CD14-positive monocyte (primary cell): ENCODE results near the gene CIBAR2. TPM values are rescaled to one million over a fixed set of nuclear protein-coding genes. Genes with fewer than 3 reads are reported as not detected.

ENCODE experiments used
- DNase-seq, 3 donors: peaks; one replicate each; pipeline ENCODE4 v3.0.0-alpha.2; 2011 to 2022
- H2AFZ ChIP-seq: 2 replicates; pipeline ENCODE4 v1.6.0; 2012; ENCODE audit warnings: mild to moderate bottlenecking, low read depth, low read length, inconsistent platforms; ENCODE audit not compliant: insufficient read depth, poor library complexity, severe bottlenecking
- H3K27ac ChIP-seq, 2 donors: 1 replicate in 1 of 2; 2 replicates in 1 of 2; pipeline ENCODE4 v1.5.1; 2012 to 2013; ENCODE audit warnings: low read length in 2 of 2, control low read depth in 1 of 2, inconsistent platforms in 1 of 2, low read depth in 1 of 2, mild to moderate bottlenecking in 1 of 2
- H3K27me3 ChIP-seq, 2 donors: one replicate each; pipeline versions ENCODE4 v1.6.0 to v1.6.1; 2011 to 2013; ENCODE audit warnings: low read length in 2 of 2; ENCODE audit not compliant: control insufficient read depth in 2 of 2, insufficient read depth in 2 of 2
- H3K36me3 ChIP-seq, 2 donors: replicated peaks in 1 of 2; 1 replicate in 1 of 2; 2 replicates in 1 of 2; pipeline versions ENCODE4 v1.5.1 to v1.6.1; 2012 to 2013; ENCODE audit warnings: low read length in 2 of 2, control low read depth in 1 of 2, inconsistent platforms in 1 of 2, mild to moderate bottlenecking in 1 of 2; ENCODE audit not compliant: insufficient read depth in 2 of 2, control insufficient read depth in 1 of 2
- H3K4me1 ChIP-seq, 2 donors: 1 replicate in 1 of 2; 2 replicates in 1 of 2; pipeline versions ENCODE4 v1.5.1 to v1.6.1; 2012 to 2013; ENCODE audit warnings: low read length in 2 of 2, control low read depth in 1 of 2, inconsistent platforms in 1 of 2, mild to moderate bottlenecking in 1 of 2, moderate library complexity in 1 of 2; ENCODE audit not compliant: insufficient read depth in 2 of 2, control insufficient read depth in 1 of 2
- H3K4me2 ChIP-seq: replicated peaks from 2 replicates; pipeline ENCODE3; 2012; ENCODE audit warnings: low read length, moderate library complexity, mild to moderate bottlenecking; ENCODE audit not compliant: poor library complexity, severe bottlenecking; ENCODE audit errors: extremely low read depth
- H3K4me3 ChIP-seq, 3 experiments: fragments of 200-600 bp in 1 of 3; sonication (generic) in 1 of 3; replicated peaks in 1 of 3; 1 replicate in 2 of 3; 2 replicates in 1 of 3; pipeline ENCODE4 v1.5.1; 2011 to 2013; ENCODE audit warnings: low read length in 3 of 3, mild to moderate bottlenecking in 3 of 3, control low read depth in 2 of 3, low read depth in 2 of 3, inconsistent platforms in 1 of 3, moderate library complexity in 1 of 3
- H3K79me2 ChIP-seq: 2 replicates; pipeline ENCODE4 v1.6.0; 2012; ENCODE audit warnings: mild to moderate bottlenecking, control low read depth, inconsistent platforms, low read length, moderate library complexity; ENCODE audit not compliant: insufficient read depth
- H3K9ac ChIP-seq: 2 replicates; pipeline ENCODE4 v1.6.0; 2017; ENCODE audit warnings: low read length, mild to moderate bottlenecking; ENCODE audit not compliant: insufficient read depth, poor library complexity, severe bottlenecking
- H3K9me3 ChIP-seq, 2 donors: replicated peaks in 1 of 2; 1 replicate in 1 of 2; 2 replicates in 1 of 2; pipeline versions ENCODE4 v1.5.1 to v1.6.1; 2012 to 2013; ENCODE audit warnings: low read length in 2 of 2, control low read depth in 1 of 2; ENCODE audit not compliant: control insufficient read depth in 1 of 2, insufficient read depth in 1 of 2
- H4K20me1 ChIP-seq: 2 replicates; pipeline ENCODE4 v1.6.0; 2012; ENCODE audit warnings: mild to moderate bottlenecking, low read length, control low read depth, moderate library complexity; ENCODE audit not compliant: insufficient read depth
- H3K27ac Mint-ChIP-seq, 7 donors: one replicate each; pipeline ENCODE4 v1.8.0; 2020; ENCODE audit warnings: mild to moderate bottlenecking in 7 of 7, mixed read lengths in 7 of 7, moderate library complexity in 6 of 7, inconsistent platforms in 2 of 7
- H3K27me3 Mint-ChIP-seq, 3 donors: one replicate each; pipeline ENCODE4 v1.8.0; 2021 to 2022; ENCODE audit warnings: low read depth in 3 of 3, mild to moderate bottlenecking in 3 of 3, mixed read lengths in 3 of 3, moderate library complexity in 3 of 3, inconsistent platforms in 1 of 3
- H3K36me3 Mint-ChIP-seq, 2 donors: one replicate each; pipeline ENCODE4 v1.8.0; 2020; ENCODE audit warnings: mixed read lengths in 2 of 2, inconsistent platforms in 1 of 2, mild to moderate bottlenecking in 1 of 2
- H3K4me1 Mint-ChIP-seq: one replicate; pipeline ENCODE4 v1.8.0; 2020; ENCODE audit warnings: mild to moderate bottlenecking, mixed read lengths
- H3K4me3 Mint-ChIP-seq, 2 donors: one replicate each; pipeline ENCODE4 v1.8.0; 2020; ENCODE audit warnings: mild to moderate bottlenecking in 2 of 2, mixed read lengths in 2 of 2, moderate library complexity in 1 of 2
- H3K9me3 Mint-ChIP-seq, 7 donors: one replicate each; pipeline ENCODE4 v1.8.0; 2020 to 2022; ENCODE audit warnings: mixed read lengths in 7 of 7, mild to moderate bottlenecking in 6 of 7, moderate library complexity in 6 of 7, inconsistent platforms in 2 of 7
- whole genome bisulfite sequencing: methylation state at CpG from one replicate; pipeline ENCODE4 v1.1.5; 2013; ENCODE audit warnings: missing lambda C conversion rate; ENCODE audit not compliant: insufficient coverage; 5-methylcytosine and 5-hydroxymethylcytosine counted together
- intact Hi-C, 2 donors: fragments of 100-400 bp; cut with micrococcal nuclease; formaldehyde crosslinking; loops; one replicate each; pipeline versions ENCODE4 v1.15.0 to v1.15.1; 2023
- polyA plus RNA-seq, 3 donors: library from polyadenylated mRNA; depleted of rRNA in 1 of 3; unstranded in 2 of 3; stranded (reverse) in 1 of 3; fragments of 300-500 nt in 2 of 3; fragments of >200 nt in 1 of 3; fragmentation: Illumina TruSeq in 2 of 3; gene quantifications; 1 replicate in 2 of 3; 2 replicates in 1 of 3; pipeline ENCODE4 v1.2.3, GENCODE V29; 2012 to 2021
- TF ChIP-seq, protein P1 (sequence below): fragments of 200-600 bp; IDR thresholded peaks from one replicate; pipeline ENCODE4 v1.8.0; 2022; ENCODE audit warnings: antibody characterized with exemption, mild to moderate bottlenecking

Gene CIBAR2
- polyA plus RNA-seq, 3 donors = not detected

GRCh38 chr16:85067426-85067825 lies 44.8 kb downstream of the CIBAR2 start:
- Histone ChIP-seq H2AFZ (no peak overlapping the region), H3K9ac (no peak overlapping the region), H3K4me2 (no peak overlapping the region), H4K20me1 (peaks cover 67% of the 10 kb centered on the region), H3K4me1 (peaks cover 18 to 30% of the 10 kb centered on the region in 2 donors), H3K36me3 (peaks cover 69 to 85% of the 10 kb centered on the region in 2 donors), H3K27ac (no peak overlapping the region), H3K4me3 (no peak overlapping the region), H3K79me2 (peaks cover 55% of the 10 kb centered on the region), H3K27me3 (no peaks in the 10 kb centered on the region), H3K9me3 (no peaks in the 10 kb centered on the region)
- Mint-ChIP-seq H3K27ac (peak overlapping the region in 1 of 7 donors; percentile 43), H3K27me3 (peaks cover 0 to 1% (median 1%) of the 10 kb centered on the region in 3 donors), H3K9me3 (no peaks in the 10 kb centered on the region), H3K4me3 (no peak overlapping the region), H3K4me1 (peaks cover 26% of the 10 kb centered on the region), H3K36me3 (peaks cover 81 to 95% of the 10 kb centered on the region in 2 donors)
- no peak for DNase-seq
- TF ChIP-seq, protein P1, sequence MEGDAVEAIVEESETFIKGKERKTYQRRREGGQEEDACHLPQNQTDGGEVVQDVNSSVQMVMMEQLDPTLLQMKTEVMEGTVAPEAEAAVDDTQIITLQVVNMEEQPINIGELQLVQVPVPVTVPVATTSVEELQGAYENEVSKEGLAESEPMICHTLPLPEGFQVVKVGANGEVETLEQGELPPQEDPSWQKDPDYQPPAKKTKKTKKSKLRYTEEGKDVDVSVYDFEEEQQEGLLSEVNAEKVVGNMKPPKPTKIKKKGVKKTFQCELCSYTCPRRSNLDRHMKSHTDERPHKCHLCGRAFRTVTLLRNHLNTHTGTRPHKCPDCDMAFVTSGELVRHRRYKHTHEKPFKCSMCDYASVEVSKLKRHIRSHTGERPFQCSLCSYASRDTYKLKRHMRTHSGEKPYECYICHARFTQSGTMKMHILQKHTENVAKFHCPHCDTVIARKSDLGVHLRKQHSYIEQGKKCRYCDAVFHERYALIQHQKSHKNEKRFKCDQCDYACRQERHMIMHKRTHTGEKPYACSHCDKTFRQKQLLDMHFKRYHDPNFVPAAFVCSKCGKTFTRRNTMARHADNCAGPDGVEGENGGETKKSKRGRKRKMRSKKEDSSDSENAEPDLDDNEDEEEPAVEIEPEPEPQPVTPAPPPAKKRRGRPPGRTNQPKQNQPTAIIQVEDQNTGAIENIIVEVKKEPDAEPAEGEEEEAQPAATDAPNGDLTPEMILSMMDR = no peak
- WGBS = 92% methylated on average over 5 of the region's 8 CpGs
- intact Hi-C loops = no loop called here

DNA sequence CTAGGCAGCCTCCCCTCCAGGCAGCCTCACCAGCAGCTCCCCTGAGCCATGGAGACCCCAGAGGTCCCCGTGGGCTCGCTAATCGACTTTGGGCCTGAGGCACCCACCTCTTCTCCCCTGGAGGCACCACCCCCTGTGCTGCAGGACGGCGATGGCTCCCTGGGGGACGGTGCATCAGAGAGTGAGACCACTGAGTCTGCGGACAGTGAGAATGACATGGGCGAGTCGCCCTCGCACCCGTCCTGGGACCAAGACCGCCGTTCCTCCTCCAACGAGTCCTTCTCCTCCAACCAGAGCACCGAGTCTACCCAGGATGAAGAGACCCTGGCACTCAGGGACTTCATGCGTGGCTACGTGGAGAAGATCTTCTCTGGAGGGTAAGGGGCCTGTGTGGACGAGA lies 45.2 kb downstream of the CIBAR2 start:
- no peak overlapping the region for H3K27ac ChIP-seq
- Mint-ChIP-seq H3K4me3 (no peak overlapping the region), H3K36me3 (peaks cover 79 to 95% of the 10 kb centered on the region in 2 donors), H3K9me3 (no peaks in the 10 kb centered on the region), H3K4me1 (peaks cover 30% of the 10 kb centered on the region), H3K27ac (no peak overlapping the region), H3K27me3 (peaks cover 0 to 1% (median 1%) of the 10 kb centered on the region in 3 donors)
- no peak overlapping the region for H3K4me3 ChIP-seq
- 98% methylated on average over 14 of the region's 18 CpGs for WGBS
- no peak overlapping the region for H3K9ac ChIP-seq
- no peak for DNase-seq
- intact Hi-C loops = no loop called here
- H2AFZ ChIP-seq = no peak overlapping the region
- H3K27me3 ChIP-seq = no peaks in the 10 kb centered on the region
- no peak overlapping the region for H3K4me2 ChIP-seq
- TF ChIP-seq, protein P1 = no peak
- peaks cover 66 to 81% of the 10 kb centered on the region in 2 donors for H3K36me3 ChIP-seq
- peaks cover 22 to 30% of the 10 kb centered on the region in 2 donors for H3K4me1 ChIP-seq
- H3K9me3 ChIP-seq = no peaks in the 10 kb centered on the region
- peaks cover 66% of the 10 kb centered on the region for H4K20me1 ChIP-seq
- H3K79me2 ChIP-seq = peaks cover 59% of the 10 kb centered on the region
